ENCODE measurements around the gene DRG1.
"Not testable (repeated sequence)": the region's sequence is repeated elsewhere in the genome, so short reads cannot be mapped to it uniquely, and the experiment has no call there.

DRG1 gene

DNA sequence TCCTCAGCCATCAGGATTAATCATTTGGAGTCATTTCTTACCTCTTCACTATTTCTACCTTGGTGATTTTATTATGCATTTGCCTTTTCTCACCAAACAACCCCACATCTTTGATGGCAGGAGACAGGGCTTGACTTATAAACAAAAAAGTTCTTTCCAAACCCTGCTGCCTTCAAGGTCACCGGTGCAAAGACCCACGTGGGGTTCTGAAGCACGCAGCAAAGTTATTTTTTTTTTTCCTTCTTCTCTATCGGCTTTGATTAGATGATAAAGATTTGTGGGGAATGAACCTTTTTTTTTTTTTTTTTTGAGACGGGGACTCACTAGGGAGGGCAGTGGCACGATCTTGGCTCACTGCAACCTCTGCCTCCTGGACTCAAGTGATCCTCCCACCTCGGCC lies 44.1 kb downstream of the DRG1 start:
- DNase-seq: no peak

DNA sequence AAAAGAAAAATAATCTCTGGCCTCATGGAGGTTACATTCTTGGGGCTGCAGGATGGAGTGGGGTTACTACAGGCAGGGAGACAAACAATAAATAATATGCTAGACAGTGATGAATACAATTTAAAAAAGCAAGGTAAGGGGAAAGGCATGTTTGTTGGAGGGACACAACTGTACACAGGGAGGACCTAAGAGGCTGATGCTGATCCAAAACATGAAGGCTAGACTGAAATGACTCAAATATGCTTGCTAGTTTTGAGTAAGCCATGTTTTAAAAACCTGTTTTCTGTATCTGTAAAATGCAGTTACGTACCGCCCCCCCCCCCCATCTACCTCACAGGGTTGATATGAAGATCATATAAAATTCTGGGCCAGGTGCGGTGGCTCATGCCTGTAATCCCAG lies 46.2 kb downstream of the DRG1 start:
- no peak for DNase-seq

DNA sequence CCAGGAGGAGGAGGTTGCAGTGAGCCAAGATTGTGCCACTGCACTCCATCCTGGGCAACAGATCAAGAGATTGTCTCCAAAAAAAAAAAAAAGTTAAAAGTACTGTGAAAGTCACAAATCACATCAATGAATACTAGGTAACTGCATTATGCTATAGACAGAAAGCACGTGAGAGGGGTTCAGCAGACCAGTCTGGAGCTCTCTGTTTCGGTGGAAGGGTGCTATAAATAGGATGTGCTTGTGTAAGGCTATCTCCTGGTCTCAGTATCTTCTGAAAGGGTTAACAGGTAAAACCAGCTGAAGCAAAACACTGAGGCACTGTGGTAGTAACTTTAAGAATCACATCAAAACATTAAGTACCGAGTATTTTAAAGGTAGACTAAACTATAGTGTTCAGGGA lies 46.8 kb downstream of the DRG1 start:
- no peak for DNase-seq

DNA sequence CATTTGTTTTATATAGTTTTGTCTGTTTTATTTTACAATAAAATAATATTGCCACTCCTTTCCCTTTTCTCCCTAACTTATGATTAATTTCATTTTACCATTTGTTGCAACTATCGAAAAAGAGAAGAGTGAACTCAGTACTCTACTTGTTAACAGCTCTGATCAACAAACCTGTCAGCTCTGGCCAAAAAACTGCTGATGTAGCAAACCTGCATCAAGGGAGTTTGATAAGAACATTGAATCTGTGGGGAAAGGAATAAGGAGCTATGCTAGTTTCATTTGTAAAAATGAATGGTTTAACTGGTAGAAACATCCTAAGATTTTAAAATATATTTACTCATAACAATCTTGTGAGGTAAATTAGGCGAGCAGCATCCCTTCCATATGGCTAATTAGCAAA lies 47.4 kb downstream of the DRG1 start:
- no peak for DNase-seq

DNA sequence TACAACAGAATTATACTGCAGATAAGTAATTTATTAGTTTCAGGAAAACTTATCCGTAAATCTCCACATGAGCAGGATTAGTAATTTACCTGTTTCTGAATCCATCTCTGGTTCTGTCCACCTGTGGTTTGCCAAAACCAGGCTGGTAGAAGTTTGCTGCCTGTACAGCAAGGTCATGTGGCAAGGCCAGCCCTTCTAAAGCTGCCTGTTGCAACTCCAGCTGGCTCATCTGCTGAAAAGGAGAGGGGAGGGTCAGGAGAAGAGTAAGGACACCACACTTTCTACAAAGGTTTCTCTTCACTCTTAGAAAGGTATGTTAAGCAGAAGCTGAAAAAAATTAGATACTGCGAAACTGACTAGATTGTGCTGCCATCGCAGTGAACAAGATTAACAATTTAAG lies 47.9 kb downstream of the DRG1 start:
- DNase-seq: no peak

DNA sequence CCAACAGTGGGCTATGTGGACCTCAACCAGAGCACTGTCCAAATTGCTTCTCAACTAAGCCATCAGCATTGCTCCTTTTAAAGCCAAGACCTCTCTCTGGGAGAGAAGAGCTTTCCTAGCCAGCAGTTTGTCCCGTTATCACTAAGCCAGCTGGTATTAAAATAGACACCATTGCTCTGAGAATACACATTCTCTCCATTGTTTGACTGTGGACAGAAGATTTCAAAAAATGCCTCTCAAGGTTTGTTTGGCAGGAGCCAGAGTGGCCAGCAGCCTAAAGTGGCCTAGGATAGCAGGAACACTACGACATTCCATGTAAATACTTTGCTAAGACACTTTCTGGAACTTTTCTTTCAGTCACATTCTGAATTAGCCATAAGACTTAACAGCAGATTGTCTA lies 49.0 kb downstream of the DRG1 start:
- no peak for DNase-seq

DNA sequence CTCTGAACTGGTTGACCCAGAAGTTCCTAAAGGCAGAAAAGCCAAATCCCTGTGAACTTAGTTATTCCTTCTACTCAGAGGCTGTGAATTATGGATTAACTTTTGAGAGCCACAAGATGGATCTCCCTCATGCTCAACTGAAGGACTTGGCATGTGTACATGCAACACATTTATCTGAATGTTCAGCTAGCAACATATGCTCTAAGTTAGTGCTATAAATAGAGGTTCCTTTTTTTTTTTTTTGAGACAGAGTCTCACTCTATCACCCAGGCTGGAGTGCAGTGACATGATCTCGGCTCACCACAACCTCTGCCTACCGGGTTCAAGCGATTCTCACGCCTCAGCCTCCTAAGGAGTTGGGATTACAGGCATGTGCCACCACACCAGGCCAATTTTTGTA lies 50.1 kb downstream of the DRG1 start:
- no peak for DNase-seq

DNA sequence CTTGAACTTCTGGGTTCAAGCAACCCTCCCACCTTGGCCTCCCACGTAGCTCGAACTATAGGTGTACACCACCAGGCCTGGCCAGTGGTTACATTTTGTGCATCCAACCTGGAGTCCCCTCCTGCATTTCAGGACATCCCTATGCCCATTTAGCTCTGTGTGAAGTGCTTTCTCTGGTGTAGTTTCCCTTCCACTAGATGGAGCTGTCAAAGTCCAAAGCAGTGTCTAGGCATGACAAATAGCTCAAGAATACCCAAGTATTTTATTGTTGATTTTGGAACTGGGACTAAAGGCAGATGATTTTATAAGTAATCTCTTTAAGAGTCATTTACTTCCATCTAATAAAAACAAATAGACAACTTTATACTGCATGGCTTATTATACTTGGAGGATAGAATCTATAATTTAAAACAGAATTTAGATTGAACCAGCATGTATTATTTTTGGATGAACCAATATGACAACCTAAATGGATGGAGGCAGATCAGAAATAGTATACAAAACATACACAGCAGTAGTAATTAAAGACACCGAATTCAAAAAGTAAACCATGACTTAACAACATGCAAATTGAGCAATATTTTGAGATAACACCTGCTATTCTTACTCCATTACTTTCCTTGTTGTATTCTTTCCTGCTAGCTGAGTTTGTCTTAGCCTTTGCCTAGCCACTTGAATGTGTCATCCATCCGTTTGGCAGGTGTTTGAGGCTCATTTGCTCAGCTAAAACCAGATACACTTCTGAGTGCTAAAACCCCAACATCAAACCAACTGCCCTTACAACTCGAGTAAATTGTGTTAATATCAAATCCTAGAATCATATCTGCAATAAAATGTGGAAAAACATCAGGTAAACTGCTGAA lies 52.5 kb downstream of the DRG1 start:
- DNase-seq: peak; percentile 34

DNA sequence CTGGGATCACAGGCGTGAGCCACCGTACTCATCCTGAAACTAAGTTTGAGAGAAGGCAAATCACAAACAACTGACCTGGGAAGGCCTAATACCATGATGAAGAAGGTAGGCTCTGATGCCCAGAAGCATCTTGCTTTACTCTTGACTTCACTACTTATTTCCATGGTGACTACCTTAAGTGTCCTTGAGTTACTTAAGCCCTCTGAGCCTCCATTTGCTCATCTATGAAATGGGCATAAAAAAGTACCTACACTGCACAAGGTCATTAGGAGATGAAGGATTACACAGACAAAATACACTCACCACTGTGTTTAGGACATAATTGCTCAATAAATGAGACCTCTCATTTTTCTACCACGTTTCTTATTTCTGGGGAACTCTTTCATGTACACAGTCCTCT lies 62.3 kb downstream of the DRG1 start:
- no peak for DNase-seq

DNA sequence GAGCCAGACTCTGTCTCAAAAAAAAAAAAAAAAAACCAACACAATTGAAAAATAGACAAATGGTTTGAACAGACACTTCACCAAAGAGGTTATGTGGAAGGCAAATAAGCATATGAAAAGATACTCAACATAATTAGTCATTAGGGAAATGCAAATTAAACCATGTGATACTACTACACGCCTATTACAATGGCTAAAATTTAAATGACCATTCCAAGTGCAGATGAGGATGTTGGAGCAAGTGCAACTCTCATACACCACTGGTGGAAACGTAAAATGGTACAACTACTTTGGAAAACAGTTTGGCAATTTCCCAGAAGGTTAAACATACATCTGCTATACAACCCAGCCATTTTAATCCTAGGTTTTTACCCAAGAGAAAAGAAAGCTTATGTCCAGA lies 65.9 kb downstream of the DRG1 start:
- no peak for DNase-seq

DNA sequence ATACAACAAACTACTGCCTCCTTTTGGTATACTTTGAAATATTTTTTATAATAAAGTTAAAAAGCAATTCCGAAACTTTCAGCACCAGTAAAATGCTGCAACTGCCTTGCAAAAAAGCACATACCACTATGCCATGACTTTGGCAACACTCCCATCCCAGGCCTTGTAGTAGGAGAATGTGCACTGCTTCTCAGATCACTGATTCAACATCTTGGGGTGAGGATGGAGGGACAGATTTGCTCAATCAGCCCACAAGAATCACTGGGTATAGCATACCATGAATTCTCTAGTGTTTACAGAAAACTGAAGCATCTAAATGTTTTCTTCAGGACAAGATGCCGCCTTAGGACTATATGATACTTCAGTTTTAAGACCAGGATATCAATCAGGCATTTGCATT lies 75.3 kb downstream of the DRG1 start:
- peak; percentile 19 for DNase-seq

DNA sequence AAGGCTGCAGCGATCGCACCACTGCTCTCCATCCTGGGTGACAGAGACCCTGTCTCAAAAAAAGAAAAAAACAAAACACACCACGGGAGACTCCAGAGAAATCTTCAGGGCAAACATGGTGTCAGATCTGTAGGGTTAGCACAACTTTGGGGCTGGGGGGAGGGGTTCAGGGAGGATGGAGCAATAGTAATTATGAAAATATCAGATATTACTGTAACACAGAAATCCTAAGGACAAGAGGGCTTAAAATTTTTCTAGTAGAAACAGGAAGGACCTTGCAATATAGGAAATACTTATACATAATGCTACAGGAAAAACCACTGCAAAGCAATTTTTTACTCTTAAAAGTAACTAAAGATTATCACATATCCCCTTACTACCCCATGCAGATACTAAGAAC lies 76.4 kb downstream of the DRG1 start:
- no peak for DNase-seq

DNA sequence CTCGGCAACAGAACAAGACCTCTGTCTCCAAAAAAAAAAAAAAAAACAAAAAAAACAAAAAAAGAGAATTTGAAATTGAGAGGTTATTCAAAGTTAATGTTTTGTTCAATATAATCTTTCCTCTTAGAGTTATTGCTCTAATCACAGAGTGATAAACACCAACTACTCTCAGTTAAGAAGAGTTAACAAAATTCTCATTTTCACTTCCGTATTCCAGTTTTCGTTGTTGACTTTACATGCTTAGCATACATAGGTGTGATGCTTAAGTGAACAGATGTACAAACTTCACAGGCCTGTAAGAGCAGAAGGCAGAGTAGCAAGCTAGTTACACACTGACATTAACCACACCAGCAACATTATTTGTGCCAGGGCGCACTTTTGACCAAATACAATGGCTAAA lies 77.9 kb downstream of the DRG1 start:
- no peak for DNase-seq

DNA sequence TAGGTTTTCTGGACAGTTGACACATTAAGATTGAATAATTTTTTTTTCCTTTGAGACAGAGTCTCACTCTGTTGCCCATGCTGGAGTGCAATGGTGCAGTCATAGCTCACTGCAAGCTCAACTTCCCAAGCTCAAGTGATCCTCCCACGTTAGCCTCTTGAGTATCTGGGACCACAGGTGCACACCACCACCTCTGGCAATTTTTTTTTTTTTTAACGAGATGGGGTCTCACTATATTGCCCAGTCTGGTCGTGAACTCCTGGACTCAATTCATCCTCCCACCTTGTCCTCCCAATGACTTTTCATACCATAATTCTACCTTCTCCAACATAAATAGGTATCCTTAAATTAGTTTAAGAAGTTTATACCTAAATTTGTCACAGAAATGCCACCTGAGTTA lies 81.7 kb downstream of the DRG1 start:
- no peak for DNase-seq

DNA sequence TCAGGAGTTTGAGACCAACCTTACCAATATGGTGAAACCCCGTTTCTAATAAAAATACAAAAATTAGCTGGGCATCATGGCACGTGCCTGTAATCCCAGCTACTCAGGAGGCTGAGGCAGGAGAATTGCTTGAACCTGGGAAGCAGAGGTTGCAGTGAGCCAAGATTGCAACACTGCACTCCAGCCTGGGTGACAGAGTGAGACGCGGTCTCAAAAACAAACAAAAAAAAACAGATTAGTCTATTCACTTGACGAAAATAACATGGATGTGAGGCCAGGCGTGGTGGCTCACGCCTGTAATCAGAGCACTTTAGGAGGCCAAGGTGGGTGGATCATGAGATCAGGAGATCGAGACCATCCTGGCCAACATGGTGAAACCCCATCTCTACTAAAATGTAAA lies 83.1 kb downstream of the DRG1 start:
- DNase-seq: not testable (repeated sequence)

Measured in kidney glomerular epithelial cell (primary cell).